ENCODE measurements around the gene SLC37A2. TPM values are rescaled to one million over a fixed set of nuclear protein-coding genes. Genes with fewer than 3 reads are reported as not detected.

Gene SLC37A2
- total RNA-seq, 4 donors from 2014 or later = 3.9 to 11.4 (median 7.2) TPM

DNA sequence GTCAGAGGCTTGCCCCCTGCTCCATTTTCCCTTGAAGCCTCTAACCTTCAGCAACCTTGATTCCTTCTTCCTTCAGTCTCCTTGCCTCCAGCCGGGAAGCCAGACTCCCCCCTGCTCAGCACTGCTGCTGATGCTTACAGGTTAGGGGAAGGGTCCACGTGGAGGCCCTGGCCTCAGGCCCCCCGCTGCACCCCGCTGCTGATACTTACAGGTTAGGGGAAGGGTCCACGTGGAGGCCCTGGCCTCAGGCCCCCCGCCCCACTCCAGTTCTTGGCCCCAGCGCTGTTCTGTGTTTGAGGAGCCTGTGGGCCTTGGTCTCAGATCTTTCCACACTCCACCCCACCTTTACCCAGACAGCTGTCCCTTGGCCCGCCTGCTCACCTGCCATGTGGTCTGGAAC is 75.9 kb downstream of the SLC37A2 start:
- H3K4me3 ChIP-seq = no peak overlapping the region
- no peak overlapping the region for H3K27ac ChIP-seq
- DNase-seq (ENCODE audit: low spot score in 2 of 2) = no peak
- H3K27me3 ChIP-seq = peaks cover 0 to 18% of the 10 kb centered on the region in 2 donors
- WGBS, 2 donors = 83 to 85% methylated on average over 8 of the region's 8 CpGs
- TF ChIP-seq, protein P1, sequence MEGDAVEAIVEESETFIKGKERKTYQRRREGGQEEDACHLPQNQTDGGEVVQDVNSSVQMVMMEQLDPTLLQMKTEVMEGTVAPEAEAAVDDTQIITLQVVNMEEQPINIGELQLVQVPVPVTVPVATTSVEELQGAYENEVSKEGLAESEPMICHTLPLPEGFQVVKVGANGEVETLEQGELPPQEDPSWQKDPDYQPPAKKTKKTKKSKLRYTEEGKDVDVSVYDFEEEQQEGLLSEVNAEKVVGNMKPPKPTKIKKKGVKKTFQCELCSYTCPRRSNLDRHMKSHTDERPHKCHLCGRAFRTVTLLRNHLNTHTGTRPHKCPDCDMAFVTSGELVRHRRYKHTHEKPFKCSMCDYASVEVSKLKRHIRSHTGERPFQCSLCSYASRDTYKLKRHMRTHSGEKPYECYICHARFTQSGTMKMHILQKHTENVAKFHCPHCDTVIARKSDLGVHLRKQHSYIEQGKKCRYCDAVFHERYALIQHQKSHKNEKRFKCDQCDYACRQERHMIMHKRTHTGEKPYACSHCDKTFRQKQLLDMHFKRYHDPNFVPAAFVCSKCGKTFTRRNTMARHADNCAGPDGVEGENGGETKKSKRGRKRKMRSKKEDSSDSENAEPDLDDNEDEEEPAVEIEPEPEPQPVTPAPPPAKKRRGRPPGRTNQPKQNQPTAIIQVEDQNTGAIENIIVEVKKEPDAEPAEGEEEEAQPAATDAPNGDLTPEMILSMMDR (IDR thresholded peaks at IDR 0.05) = no peak
- TF ChIP-seq EP300 (IDR thresholded peaks at IDR 0.05) (no peak), POLR2A (IDR thresholded peaks at IDR 0.05) (no peak)
- peaks cover 0 to 6% (median 2%) of the 10 kb centered on the region in 4 donors for H3K4me1 ChIP-seq
- no peaks in the 10 kb centered on the region for H3K36me3 ChIP-seq
- no peaks in the 10 kb centered on the region for H3K9me3 ChIP-seq

DNA sequence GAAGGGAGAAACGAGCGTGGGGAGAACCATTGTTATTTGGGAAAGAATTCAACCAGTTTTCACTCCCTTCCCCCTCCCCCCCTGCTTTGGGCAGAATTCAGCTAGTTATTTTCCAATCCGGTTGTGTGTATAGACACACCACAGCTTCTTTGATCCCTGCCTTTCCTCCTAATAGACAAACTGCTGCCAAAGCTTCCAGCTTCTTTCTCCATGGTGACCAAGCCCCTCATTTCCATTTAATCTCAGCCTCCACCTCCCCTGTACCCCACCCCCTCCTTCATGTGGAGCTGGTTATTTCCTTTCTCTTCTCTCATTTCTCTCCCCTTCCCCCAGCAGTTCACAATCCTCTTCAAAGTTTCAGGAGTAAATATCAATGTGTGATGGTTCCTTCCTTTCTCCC is 76.7 kb downstream of the SLC37A2 start:
- Histone ChIP-seq H3K4me1 (peaks cover 0 to 6% (median 2%) of the 10 kb centered on the region in 4 donors), H3K27ac (no peak overlapping the region), H3K27me3 (peaks cover 0 to 18% of the 10 kb centered on the region in 2 donors), H3K4me3 (no peak overlapping the region), H3K36me3 (no peaks in the 10 kb centered on the region), H3K9me3 (no peaks in the 10 kb centered on the region)
- TF ChIP-seq POLR2A (IDR thresholded peaks at IDR 0.05) (no peak), EP300 (IDR thresholded peaks at IDR 0.05) (no peak)
- TF ChIP-seq, protein P1 (IDR thresholded peaks at IDR 0.05) = no peak
- 57 to 59% methylated on average over 3 of the region's 3 CpGs for WGBS, 2 donors
- no peak for DNase-seq (ENCODE audit: low spot score in 2 of 2)

Other genes with a start within 250 kb of the SLC37A2 start
- gene ROBO3, start 197.9 kb upstream of the SLC37A2 start, total RNA-seq = 10 to 100 TPM; 22.2 to 34.3 (median 24.8) TPM
- gene ROBO4, start 165.4 kb upstream of the SLC37A2 start, total RNA-seq = 10 to 100 TPM; 12.1 to 38.8 (median 28.0) TPM
- gene HEPN1, start 144.1 kb upstream of the SLC37A2 start, total RNA-seq = not detected
- 10 to 100 TPM in 3 of 4 donors, 1 to 10 TPM in 1; 8.7 to 18.4 (median 15.3) TPM for gene HEPACAM, start 127.3 kb upstream of the SLC37A2 start, total RNA-seq
- 1 to 10 TPM in 3 of 4 donors, under 1 TPM in 1; 0.98 to 4.2 (median 2.6) TPM for gene CCDC15, start 109.1 kb upstream of the SLC37A2 start, total RNA-seq
- gene TMEM218, start 48.3 kb downstream of the SLC37A2 start, total RNA-seq = 10 to 100 TPM; 17.2 to 30.6 (median 20.7) TPM
- 1 to 10 TPM; 5.7 to 7.2 (median 6.4) TPM for gene PKNOX2, start 101.4 kb downstream of the SLC37A2 start, total RNA-seq